H1 (cell line): Measurements from ENCODE around the gene UBIAD1. TPM values are rescaled to one million over a fixed set of nuclear protein-coding genes. Genes with fewer than 3 reads are reported as not detected.

Source experiments
- CTCF ChIA-PET: fragments of 300-600 bp; sonication (Branson Sonifier 250); formaldehyde crosslinking; loops from one replicate; lab custom pipeline; 2021; ENCODE audit not compliant: partially characterized antibody; lab: Charles Lee
- POLR2A ChIA-PET: fragments of 300-600 bp; sonication (Branson Sonifier 250); formaldehyde crosslinking; loops from one replicate; lab custom pipeline; 2021; ENCODE audit warnings: inconsistent platforms; ENCODE audit not compliant: partially characterized antibody; lab: Charles Lee
- DNase-seq, 2 experiments: peaks; one replicate each; pipeline versions ENCODE4 v3.0.0 to v3.0.0-alpha.2; 2010 to 2022; ENCODE audit warnings: low spot score in 2 of 2, low read depth in 1 of 2, mixed read lengths in 1 of 2
- FAIRE-seq: peaks from 2 replicates; lab custom pipeline; 2011; peaks lifted over from hg19 to GRCh38; lab: Jason Lieb, UNC
- H2AFZ ChIP-seq: 2 replicates; pipeline ENCODE4 v1.8.1; 2012; ENCODE audit warnings: low read length, inconsistent platforms
- H2AK5ac ChIP-seq: 2 replicates; pipeline ENCODE4 v1.6.1; 2013; ENCODE audit warnings: low read depth, low read length
- H2BK120ac ChIP-seq: replicated peaks from 2 replicates; pipeline ENCODE3; 2013; ENCODE audit warnings: low read depth, low read length, inconsistent platforms
- H2BK12ac ChIP-seq: 2 replicates; pipeline ENCODE4 v1.6.1; 2013; ENCODE audit warnings: low read depth, low read length
- H2BK15ac ChIP-seq: 2 replicates; pipeline ENCODE4 v1.6.1; 2013; ENCODE audit warnings: low read length
- H2BK20ac ChIP-seq: 2 replicates; pipeline ENCODE4 v1.6.1; 2013; ENCODE audit warnings: low read length
- H2BK5ac ChIP-seq: 2 replicates; pipeline ENCODE4 v1.6.1; 2013; ENCODE audit warnings: low read depth, low read length
- H3K14ac ChIP-seq: 2 replicates; pipeline ENCODE4 v1.6.1; 2013; ENCODE audit warnings: inconsistent platforms; ENCODE audit not compliant: insufficient read length
- H3K18ac ChIP-seq: 2 replicates; pipeline ENCODE4 v1.6.1; 2013; ENCODE audit warnings: low read length; ENCODE audit errors: extremely low read depth
- H3K23ac ChIP-seq: 2 replicates; pipeline ENCODE4 v1.6.1; 2013; ENCODE audit warnings: inconsistent platforms; ENCODE audit not compliant: insufficient read length
- H3K23me2 ChIP-seq: 2 replicates; pipeline ENCODE4 v1.6.1; 2013; ENCODE audit warnings: low read depth, low read length
- H3K27ac ChIP-seq: 2 replicates; pipeline ENCODE4 v1.6.1; 2011; ENCODE audit warnings: low read depth, low read length, inconsistent platforms
- H3K27me3 ChIP-seq, 4 experiments: replicated peaks in 1 of 4; 1 replicate in 1 of 4; 2 replicates in 3 of 4; pipeline versions ENCODE4 v1.6.1 to v1.8.1; 2011 to 2013; ENCODE audit warnings: low read length in 3 of 4, mild to moderate bottlenecking in 3 of 4, inconsistent platforms in 2 of 4, mixed read lengths in 2 of 4, moderate library complexity in 1 of 4; ENCODE audit not compliant: control insufficient read depth in 3 of 4, insufficient read depth in 3 of 4; ENCODE audit errors: extremely low read depth in 1 of 4
- H3K36me3 ChIP-seq, 4 experiments: 2 replicates each; pipeline versions ENCODE4 v1.6.1 to v1.8.1; 2011 to 2013; ENCODE audit warnings: mild to moderate bottlenecking in 4 of 4, low read length in 3 of 4, moderate library complexity in 2 of 4, control low read depth in 1 of 4, inconsistent platforms in 1 of 4; ENCODE audit not compliant: insufficient read depth in 4 of 4, control insufficient read depth in 2 of 4
- H3K4ac ChIP-seq: replicated peaks from 2 replicates; pipeline ENCODE3; 2013; ENCODE audit warnings: low read length, low read depth, mixed read lengths, inconsistent platforms; ENCODE audit not compliant: insufficient read length
- H3K4me1 ChIP-seq, 4 experiments: replicated peaks in 1 of 4; 1 replicate in 1 of 4; 2 replicates in 3 of 4; pipeline versions ENCODE4 v1.6.1 to v1.8.1; 2011 to 2013; ENCODE audit warnings: low read length in 3 of 4, inconsistent platforms in 2 of 4, mixed read lengths in 1 of 4; ENCODE audit not compliant: insufficient read depth in 4 of 4, control insufficient read depth in 3 of 4
- H3K4me2 ChIP-seq, 2 experiments: 2 replicates each; pipeline versions ENCODE4 v1.6.1 to v1.8.1; 2011 to 2013; ENCODE audit warnings: low read depth in 2 of 2, low read length in 2 of 2, control low read depth in 1 of 2, inconsistent platforms in 1 of 2, mild to moderate bottlenecking in 1 of 2; ENCODE audit not compliant: insufficient read depth in 1 of 2
- H3K4me3 ChIP-seq, 4 experiments: fragments of 200-600, 300-600 bp in 1 of 4; sonication (generic), shearing (Covaris generic), sonication (Bioruptor Twin) in 1 of 4; 2 replicates each; pipeline versions ENCODE4 v1.5.1 to v1.8.1; 2011 to 2016; ENCODE audit warnings: low read length in 4 of 4, low read depth in 3 of 4, control low read depth in 2 of 4, inconsistent platforms in 2 of 4, mild to moderate bottlenecking in 2 of 4, mixed read lengths in 1 of 4, moderate library complexity in 1 of 4; ENCODE audit not compliant: insufficient read depth in 2 of 4; ENCODE audit errors: extremely low read depth in 1 of 4
- H3K56ac ChIP-seq: replicated peaks from 2 replicates; pipeline ENCODE3; 2013; ENCODE audit warnings: low read depth, mild to moderate bottlenecking, mixed read lengths, low read length, inconsistent platforms; ENCODE audit not compliant: insufficient read length
- H3K79me1 ChIP-seq: 2 replicates; pipeline ENCODE4 v1.6.1; 2013; ENCODE audit warnings: low read depth, low read length, control low read depth
- H3K79me2 ChIP-seq, 2 experiments: 2 replicates each; pipeline versions ENCODE4 v1.6.1 to v1.8.1; 2012 to 2013; ENCODE audit warnings: low read length in 2 of 2, mild to moderate bottlenecking in 2 of 2, inconsistent platforms in 1 of 2; ENCODE audit not compliant: insufficient read depth in 2 of 2, control insufficient read depth in 1 of 2
- H3K9ac ChIP-seq, 4 experiments: replicated peaks in 1 of 4; 1 replicate in 1 of 4; 2 replicates in 3 of 4; pipeline versions ENCODE4 v1.6.1 to v1.8.1; 2011 to 2013; ENCODE audit warnings: low read depth in 3 of 4, low read length in 3 of 4, control low read depth in 2 of 4, mild to moderate bottlenecking in 2 of 4, moderate library complexity in 2 of 4, inconsistent platforms in 1 of 4; ENCODE audit errors: extremely low read depth in 1 of 4
- H3K9me3 ChIP-seq, 2 experiments: 2 replicates each; pipeline versions ENCODE4 v1.6.1 to v1.8.1; 2012 to 2013; ENCODE audit warnings: mild to moderate bottlenecking in 2 of 2, moderate library complexity in 2 of 2, control low read depth in 1 of 2, inconsistent platforms in 1 of 2, low read depth in 1 of 2, low read length in 1 of 2, mixed read lengths in 1 of 2; ENCODE audit not compliant: insufficient read depth in 2 of 2
- H4K20me1 ChIP-seq, 2 experiments: replicated peaks in 1 of 2; 2 replicates each; pipeline versions ENCODE3 to v1.8.1; 2011 to 2013; ENCODE audit warnings: inconsistent platforms in 2 of 2, low read length in 2 of 2, mild to moderate bottlenecking in 1 of 2; ENCODE audit not compliant: insufficient read depth in 2 of 2, control insufficient read depth in 1 of 2
- H4K5ac ChIP-seq: 2 replicates; pipeline ENCODE4 v1.6.1; 2013; ENCODE audit warnings: low read length, low read depth, mixed read lengths, inconsistent platforms; ENCODE audit not compliant: insufficient read length
- H4K8ac ChIP-seq: 2 replicates; pipeline ENCODE4 v1.8.0; 2013; ENCODE audit warnings: mild to moderate bottlenecking, moderate library complexity, low read length, inconsistent platforms; ENCODE audit not compliant: insufficient read depth; ENCODE audit errors: extremely low read depth
- H4K91ac ChIP-seq: replicated peaks from 2 replicates; pipeline ENCODE3; 2013; ENCODE audit warnings: low read length, mixed read lengths, inconsistent platforms; ENCODE audit not compliant: insufficient read length
- ASH2L ChIP-seq: fragments of 200-600, 300-600 bp; sonication (generic); IDR thresholded peaks from one replicate; pipeline ENCODE4 v1.7.1; 2017; ENCODE audit warnings: low read length
- CTCF ChIP-seq, 3 experiments: IDR thresholded peaks; 1 replicate in 2 of 3; 2 replicates in 1 of 3; pipeline versions ENCODE4 v1.5.1 to v1.6.1; 2011; ENCODE audit warnings: low read length in 3 of 3, mild to moderate bottlenecking in 3 of 3, inconsistent platforms in 2 of 3, low read depth in 1 of 3, moderate library complexity in 1 of 3; ENCODE audit not compliant: insufficient read depth in 1 of 3; ENCODE audit errors: control extremely low read depth in 1 of 3
- EZH2 ChIP-seq: fragments of 200-600 bp; sonication (generic); IDR thresholded peaks from 2 replicates; pipeline ENCODE4 v1.7.1; 2012; ENCODE audit warnings: low read depth, mild to moderate bottlenecking, moderate library complexity, low read length, inconsistent platforms; ENCODE audit not compliant: severe bottlenecking
- HDAC6 ChIP-seq: IDR thresholded peaks from one replicate; pipeline ENCODE4 v1.7.1; 2012; ENCODE audit warnings: low read depth, mild to moderate bottlenecking, inconsistent platforms, low read length, moderate library complexity
- JUND ChIP-seq: IDR thresholded peaks from 2 replicates; pipeline ENCODE4 v1.6.1; 2011; ENCODE audit warnings: mild to moderate bottlenecking, improper control_type of control experiment, low read length
- KDM1A ChIP-seq: fragments of 200-600, 300-600 bp; sonication (generic); IDR thresholded peaks from 2 replicates; pipeline ENCODE4 v1.7.1; 2016; ENCODE audit warnings: mild to moderate bottlenecking, low read length, borderline replicate concordance
- KDM5A ChIP-seq: fragments of 200-600 bp; IDR thresholded peaks from 2 replicates; pipeline ENCODE4 v1.7.1; 2012; ENCODE audit warnings: mild to moderate bottlenecking, low read length, inconsistent platforms, mixed read lengths
- SP1 ChIP-seq: IDR thresholded peaks from 2 replicates; pipeline ENCODE4 v1.6.1; 2011; ENCODE audit warnings: low read depth, low read length
- SUZ12 ChIP-seq: fragments of 200-600 bp; sonication (generic); IDR thresholded peaks from 2 replicates; pipeline ENCODE4 v1.6.1; 2012; ENCODE audit warnings: mild to moderate bottlenecking, inconsistent platforms, low read length, moderate library complexity, mixed read lengths
- TAF1 ChIP-seq: IDR thresholded peaks from 2 replicates; pipeline ENCODE4 v1.6.1; 2011; ENCODE audit warnings: mild to moderate bottlenecking, low read depth, low read length
- YY1 ChIP-seq: IDR thresholded peaks from 2 replicates; pipeline ENCODE4 v1.6.1; 2011; ENCODE audit warnings: low read depth, mild to moderate bottlenecking, low read length
- WGBS, 2 experiments: shearing (Covaris generic) in 1 of 2; methylation state at CpG; one replicate each; pipeline versions ENCODE4 v1.1.6 to v1.1.7; 2013 to 2015; ENCODE audit warnings: low lambda C conversion rate in 2 of 2, mixed read lengths in 2 of 2, inconsistent platforms in 1 of 2, low coverage in 1 of 2, missing lambda C conversion rate in 1 of 2; ENCODE audit not compliant: insufficient replicate concordance in 2 of 2, insufficient coverage in 1 of 2, insufficient read length in 1 of 2; ENCODE audit errors: extremely low coverage in 1 of 2, missing lambda C conversion rate in 1 of 2; 5-methylcytosine and 5-hydroxymethylcytosine counted together
- polyA plus RNA-seq, 7 experiments: library from polyadenylated mRNA; depleted of rRNA in 3 of 7; stranded (reverse) in 5 of 7; unstranded in 2 of 7; fragments of >200 nt in 5 of 7; fragments of 200-250 nt in 2 of 7; gene quantifications; 1 replicate in 5 of 7; 2 replicates in 1 of 7; 4 replicates in 1 of 7; pipeline versions ENCODE4 v1.2.1 to v1.2.3, GENCODE V29; 2011 to 2013; ENCODE audit warnings: missing spikeins in 2 of 7, mixed read lengths in 2 of 7
- total RNA-seq: library from RNA; stranded (reverse); fragmentation: NEBNext Ultra II Directional; extraction: Animal tissue kit (Norgen Biotek cat#: 25700); gene quantifications from 2 replicates; pipeline ENCODE4 v1.2.1, GENCODE V29; 2021

Gene UBIAD1
- total and polyA plus RNA-seq, 2 of the 8 experiments (the other 6 are each of a cell fraction or from before 2014, with no cell fraction given), result 23.4 to 26.6 TPM

GRCh38 chr1:11326070-11326469 is 53.1 kb downstream of the UBIAD1 start:
- Histone ChIP-seq H3K4ac (no peak overlapping the region), H4K20me1 (no peaks in the 10 kb centered on the region), H3K36me3 (no peaks in the 10 kb centered on the region), H4K8ac (no peak overlapping the region), H2AK5ac (no peak overlapping the region), H3K23me2 (no peaks in the 10 kb centered on the region), H3K27me3 (no peaks in the 10 kb centered on the region; a peak in 1 of 7 replicates), H2BK120ac (no peak overlapping the region), H3K9ac (no peak overlapping the region), H3K4me1 (no peaks in the 10 kb centered on the region; a peak in 1 of 7 replicates), H3K79me1 (no peaks in the 10 kb centered on the region), H2BK15ac (no peak overlapping the region), H2BK12ac (no peak overlapping the region), H3K9me3 (no peaks in the 10 kb centered on the region), H2AFZ (no peak overlapping the region), H3K4me3 (no peak overlapping the region), H4K91ac (no peak overlapping the region), H3K56ac (no peak overlapping the region), H3K27ac (no peak overlapping the region), H3K23ac (no peak overlapping the region), H3K14ac (no peak overlapping the region), H3K4me2 (no peak overlapping the region), H3K18ac (no peak overlapping the region), H4K5ac (no peak overlapping the region), H2BK20ac (no peak overlapping the region), H3K79me2 (no peaks in the 10 kb centered on the region), H2BK5ac (no peak overlapping the region)
- FAIRE-seq, result no peak
- WGBS, 2 experiments, result 95% methylated on average over 4 of the region's 4 CpGs; no CpG with 5 or more reads in 1 of the 2 experiments
- no peak for TF ChIP-seq ASH2L
- TF ChIP-seq SP1, result no peak
- no peak for TF ChIP-seq KDM1A
- TF ChIP-seq EZH2, result no peak
- no peak for TF ChIP-seq HDAC6
- no peak for TF ChIP-seq SUZ12
- TF ChIP-seq JUND, result no peak
- no peak for TF ChIP-seq YY1
- TF ChIP-seq KDM5A, result no peak
- TF ChIP-seq CTCF (IDR thresholded peaks at IDR 0.05; ENCODE audit: control extremely low read depth in 1 of 3, insufficient read depth in 1 of 3, low read depth in 1 of 3, low read length in 3 of 3), result no peak
- TF ChIP-seq TAF1, result no peak
- ChIA-PET POLR2A (interaction anchor here (1.6 kb wide), 1 partner anchor 18 kb away, joined by 3 read pairs; no protein-coding TSS in a partner anchor), CTCF (interaction anchor here (0.7 to 1.4 kb wide), 7 partner anchors 8 to 419 kb away, joined by 3 to 4 read pairs (median 3); no protein-coding TSS in a partner anchor)
- DNase-seq, result no peak
